Measurements from ENCODE around the gene TMEM38B.
"Not testable (repeated sequence)": the region's sequence is repeated elsewhere in the genome, so short reads cannot be mapped to it uniquely, and the experiment has no call there.

TMEM38B gene

DNA sequence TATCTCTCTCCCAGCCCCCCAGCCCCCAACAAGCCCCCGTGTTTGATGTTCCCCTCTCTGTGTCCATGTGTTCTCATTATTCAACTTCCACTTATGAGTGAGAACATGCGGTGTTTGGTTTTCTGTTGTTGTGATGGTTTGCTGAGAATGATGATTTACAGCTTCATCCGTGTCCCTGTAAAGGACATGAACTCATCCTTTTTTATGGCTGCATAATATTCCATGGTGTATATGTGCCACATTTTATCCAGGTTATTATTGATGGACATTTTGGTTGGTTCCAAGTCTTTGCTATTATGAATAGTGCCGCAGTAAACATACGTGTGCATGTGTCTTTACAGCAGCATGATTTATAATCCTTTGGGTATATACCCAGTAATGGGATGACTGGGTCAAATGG, 33.9 kb downstream of the TMEM38B start:
- not testable (repeated sequence) for DNase-seq

DNA sequence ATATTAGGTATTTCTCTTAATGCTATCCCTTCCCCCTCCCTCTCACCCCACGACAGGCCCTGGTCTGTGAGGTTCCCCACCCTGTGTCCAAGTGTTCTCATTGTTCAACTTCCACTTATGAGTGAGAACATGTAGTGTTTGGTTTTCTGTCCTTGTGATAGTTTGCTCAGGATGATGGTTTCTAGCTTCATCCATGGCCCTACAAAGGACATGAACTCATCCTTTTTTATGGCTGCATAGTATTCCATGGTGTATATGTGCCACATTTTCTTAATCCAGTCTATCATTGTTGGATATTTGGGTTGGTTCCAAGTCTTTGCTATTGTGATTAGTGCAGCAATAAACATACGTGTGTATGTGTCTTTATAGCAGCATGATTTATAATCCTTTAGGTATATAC, 37.1 kb downstream of the TMEM38B start:
- not testable (repeated sequence) for DNase-seq

DNA sequence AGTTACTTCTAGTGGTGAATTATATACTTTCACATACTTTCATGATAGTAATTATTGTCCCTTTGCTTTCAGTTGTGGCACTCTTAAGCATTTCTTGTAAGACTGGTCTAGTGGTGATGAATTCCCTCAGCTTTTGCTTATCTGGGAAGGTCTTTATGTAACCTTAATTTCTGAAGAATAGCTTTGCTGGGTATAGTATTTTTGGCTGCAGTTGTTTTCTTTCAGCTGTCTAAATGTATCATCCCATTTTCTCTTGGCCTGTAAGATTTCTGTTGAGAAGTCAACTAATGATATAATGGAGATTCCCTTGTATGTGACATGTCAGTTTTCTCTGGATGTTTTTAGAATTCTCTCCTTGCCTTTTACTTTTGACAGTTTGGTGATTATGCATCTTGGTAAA, 41.0 kb downstream of the TMEM38B start:
- no peak for DNase-seq

DNA sequence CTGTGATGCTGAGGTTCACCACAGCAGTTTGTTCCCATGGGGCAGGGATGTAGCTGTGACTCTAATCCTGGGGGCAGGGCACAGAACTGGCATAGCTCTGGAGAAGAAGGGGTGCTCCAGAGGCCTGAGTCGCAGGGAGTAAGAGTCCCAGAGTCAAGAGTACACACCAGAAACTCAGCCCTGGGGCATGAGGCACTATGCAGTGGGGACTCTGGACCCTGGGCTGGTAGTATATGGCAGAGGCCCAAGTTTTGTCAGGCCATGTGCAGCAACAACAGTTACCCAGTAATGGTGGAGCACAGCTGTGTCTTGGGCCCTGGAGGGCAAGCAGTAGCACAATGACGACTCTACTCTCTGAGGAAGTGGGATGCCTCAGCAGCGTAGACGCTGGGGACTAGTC, 42.9 kb downstream of the TMEM38B start:
- no peak for DNase-seq

DNA sequence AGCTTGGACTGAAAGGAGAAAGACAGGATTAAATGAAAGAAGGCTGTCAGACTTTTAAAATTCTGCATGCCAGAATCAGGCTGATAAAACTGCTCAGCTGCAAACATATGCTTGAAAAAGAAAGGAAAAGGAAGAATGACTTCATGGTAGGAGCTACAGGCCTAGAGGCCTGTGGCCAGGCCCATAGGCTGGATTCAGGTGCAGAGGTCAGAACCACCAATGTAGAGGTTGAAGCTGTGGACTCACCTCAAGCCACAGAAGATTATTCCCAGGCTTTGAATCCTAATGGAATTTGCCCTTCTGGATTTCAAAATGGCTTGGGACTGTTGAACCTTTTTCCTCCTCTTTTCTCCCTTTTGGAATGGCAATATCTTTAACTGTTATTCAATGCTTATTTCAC, 47.7 kb downstream of the TMEM38B start:
- DNase-seq = no peak

DNA sequence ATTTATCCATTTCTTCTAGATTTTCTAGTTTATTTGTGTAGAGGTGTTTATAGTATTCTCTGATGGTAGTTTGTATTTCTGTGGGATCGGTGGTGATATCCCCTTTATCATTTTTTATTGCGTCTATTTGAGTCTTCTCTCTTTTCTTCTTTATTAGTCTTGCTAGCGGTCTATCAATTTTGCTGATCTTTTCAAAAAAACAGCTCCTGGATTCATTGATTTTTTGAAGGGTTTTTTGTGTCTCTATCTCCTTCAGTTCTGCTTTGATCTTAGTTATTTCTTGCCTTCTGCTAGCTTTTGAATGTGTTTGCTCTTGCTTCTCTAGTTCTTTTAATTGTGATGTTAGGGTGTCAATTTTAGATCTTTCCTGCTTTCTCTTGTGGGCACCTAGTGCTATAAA, 53.0 kb downstream of the TMEM38B start:
- not testable (repeated sequence) for DNase-seq

DNA sequence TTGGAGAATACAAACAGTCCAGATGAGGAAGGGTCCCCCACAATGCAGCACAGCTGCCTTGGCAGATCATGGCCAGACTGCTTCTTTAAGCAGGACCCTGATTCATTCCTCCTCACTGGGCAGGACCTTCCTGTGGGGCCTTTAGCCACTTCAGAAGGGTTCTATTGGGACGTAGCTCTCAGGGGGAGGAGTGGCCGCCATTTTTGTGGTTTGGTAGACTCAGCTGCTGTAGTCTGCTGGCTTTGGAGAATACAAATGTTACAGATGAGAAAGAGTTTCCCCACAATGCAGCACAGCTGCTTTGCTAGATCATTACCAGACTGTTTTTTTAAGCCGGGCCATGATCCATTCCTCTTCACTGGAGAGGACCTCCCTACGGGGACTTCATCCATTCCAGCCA, 57.4 kb downstream of the TMEM38B start:
- DNase-seq = no peak

DNA sequence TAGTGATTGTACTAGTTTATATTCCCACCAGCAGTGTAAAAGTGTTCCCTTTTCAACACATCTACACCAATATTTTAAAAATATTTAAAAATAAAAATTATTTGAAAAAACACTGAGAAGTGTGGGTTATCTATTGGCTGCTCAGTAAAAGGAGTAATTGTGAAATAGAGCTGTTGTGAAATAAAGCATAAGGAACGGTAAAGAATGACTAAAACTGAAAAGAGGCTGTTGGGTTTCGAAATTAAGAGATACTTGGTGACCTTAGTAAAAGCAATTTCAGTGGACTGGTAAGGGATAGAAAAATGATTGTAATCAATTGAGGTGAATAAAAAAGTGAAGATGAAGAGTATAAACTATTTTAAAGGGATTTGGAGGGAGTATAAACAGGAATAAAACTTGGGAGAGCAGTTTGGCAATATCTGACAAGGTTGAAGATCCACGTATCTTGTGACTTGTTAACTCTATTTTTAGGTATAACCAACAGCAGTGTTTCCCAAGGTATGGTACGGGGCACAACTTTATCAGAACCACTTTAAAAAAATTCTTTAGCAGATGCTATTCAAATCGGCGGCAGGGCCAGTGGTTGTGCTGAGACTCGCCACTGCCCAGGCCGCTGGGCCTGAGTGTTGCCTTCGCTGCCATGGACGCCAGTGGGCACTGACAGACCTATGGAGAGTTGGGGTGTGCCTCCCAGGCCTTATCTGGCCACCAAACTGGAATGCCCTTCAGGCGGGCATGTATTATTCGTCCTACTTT, 63.3 kb downstream of the TMEM38B start:
- DNase-seq = no peak

DNA sequence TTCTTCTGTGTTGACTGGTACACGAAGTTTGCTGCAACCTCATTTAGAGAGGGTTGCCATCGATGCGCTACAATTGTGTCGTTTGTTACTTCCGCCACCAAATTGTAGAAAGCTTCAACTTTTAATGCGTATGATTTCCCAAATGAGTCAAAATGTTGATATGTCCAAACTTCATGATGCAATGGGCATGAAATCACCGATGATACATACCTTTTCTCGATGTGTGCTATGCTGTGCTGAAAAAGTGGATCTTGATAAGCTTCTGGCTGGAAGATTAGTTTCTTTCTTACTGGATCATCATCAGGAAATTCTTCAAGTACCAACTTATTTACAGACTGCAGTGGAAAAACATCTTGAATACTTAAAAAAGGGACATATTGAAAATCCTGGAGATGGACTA, 65.7 kb downstream of the TMEM38B start:
- no peak for DNase-seq

DNA sequence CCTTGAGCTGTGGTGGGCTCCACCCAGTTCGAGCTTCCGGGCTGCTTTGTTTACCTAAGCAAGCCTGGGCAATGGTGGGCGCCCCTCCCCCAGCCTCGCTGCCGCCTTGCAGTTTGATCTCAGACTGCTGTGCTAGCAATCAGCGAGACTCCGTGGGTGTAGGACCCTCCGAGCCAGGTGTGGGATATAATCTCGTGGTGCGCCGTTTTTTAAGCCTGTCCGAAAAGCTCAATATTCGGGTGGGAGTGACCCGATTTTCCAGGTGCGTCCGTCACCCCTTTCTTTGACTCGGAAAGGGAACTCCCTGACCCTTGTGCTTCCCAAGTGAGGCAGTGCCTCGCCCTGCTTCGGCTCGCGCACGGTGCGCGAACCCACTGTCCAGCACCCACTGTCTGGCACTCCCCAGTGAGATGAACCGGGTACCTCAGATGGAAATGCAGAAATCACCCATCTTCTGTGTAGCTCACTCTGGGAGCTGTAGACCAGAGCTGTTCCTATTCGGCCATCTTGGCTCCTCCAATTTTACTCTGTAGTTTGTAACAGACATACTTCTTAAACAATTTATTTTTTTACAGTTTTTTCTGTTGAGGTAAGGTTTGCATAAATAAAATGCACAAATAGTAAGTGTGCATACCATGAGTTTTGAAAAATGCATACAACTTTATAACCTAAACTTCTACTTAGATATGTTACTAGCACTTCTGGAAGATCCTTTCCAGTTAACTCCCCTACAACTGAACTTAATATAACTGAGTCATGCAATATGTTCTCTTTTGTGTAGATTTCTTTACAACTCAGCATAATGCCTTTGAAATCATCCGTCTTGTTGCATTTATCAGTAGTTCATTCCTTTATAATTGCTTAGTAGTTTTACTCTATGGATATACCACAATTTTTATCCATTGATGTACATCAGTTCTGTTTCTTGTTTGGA, 88.5 kb downstream of the TMEM38B start:
- not testable (repeated sequence) for DNase-seq

DNA sequence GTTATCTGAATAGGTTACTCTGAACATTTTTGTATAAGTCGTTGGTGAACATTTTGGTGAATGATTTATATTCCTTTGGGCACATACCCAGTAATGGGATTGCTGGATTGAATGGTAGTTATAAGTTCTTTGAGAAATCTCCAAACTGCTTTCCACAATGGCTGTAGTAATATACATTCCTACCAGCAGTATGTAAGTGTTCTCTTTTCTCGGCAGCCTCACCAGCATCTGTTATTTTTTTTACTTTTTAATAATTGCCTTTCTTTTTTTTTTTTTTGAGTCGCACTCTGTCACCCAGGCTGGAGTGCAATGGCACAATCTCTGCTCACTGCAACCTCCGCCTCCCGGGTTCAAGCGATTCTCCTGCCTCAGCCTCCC, 89.1 kb downstream of the TMEM38B start:
- not testable (repeated sequence) for DNase-seq

DNA sequence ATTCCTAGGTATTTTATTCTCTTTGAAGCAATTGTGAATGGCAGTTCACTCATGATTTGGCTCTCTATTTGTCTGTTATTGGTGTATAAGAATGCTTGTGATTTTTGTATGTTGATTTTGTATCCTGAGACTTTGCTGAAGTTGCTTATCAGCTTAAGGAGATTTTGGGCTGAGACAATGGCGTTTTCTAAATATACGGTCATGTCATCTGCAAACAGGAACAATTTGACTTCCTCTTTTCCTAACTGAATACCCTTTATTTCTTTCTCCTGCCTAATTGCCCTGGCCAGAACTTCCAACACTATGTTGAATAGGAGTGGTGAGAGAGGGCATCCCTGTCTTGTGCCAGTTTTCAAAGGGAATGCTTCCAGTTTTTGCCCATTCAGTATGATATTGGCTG, 92.5 kb downstream of the TMEM38B start:
- not testable (repeated sequence) for DNase-seq

DNA sequence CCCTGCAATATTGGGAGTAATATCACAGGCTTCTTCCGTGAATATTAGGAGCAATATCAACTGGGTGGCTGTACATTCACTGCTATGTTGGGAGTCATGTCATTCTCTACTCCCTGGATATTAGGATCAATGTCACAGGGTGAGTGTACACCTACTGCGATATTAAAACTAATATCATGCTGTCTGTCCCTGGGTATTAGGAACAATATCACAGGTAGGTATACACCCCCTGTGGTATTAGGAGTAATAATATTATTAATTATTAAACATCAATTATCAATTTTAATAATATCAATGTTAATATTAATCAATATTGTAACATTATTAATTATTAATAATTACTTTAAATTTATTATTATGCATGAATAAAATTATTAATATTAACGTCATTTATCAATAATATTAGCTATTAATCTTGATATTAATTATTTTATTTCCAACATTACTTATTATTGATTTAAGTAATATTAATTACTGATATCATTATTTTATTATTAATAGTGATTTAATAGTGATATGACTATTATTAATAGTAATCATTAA, 121.9 kb downstream of the TMEM38B start:
- DNase-seq = no peak

DNA sequence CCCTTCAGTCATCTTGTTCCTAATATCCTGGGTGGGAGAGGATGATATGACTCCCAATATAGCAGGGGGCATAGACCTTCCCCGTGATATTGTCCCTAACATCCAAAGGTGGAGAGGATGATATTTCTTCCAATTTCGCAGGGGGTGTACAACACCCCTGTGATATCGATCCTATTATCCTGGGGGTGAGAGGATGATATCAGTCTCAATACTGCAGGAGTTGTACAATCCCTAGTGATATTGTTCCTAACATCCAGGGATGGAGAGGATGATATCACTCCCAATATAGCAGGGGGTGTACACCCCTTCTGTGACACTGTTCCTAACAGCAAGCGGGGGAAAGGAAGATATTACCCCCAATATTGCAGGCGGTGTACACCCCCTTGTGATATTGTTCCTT, 122.6 kb downstream of the TMEM38B start:
- no peak for DNase-seq

DNA sequence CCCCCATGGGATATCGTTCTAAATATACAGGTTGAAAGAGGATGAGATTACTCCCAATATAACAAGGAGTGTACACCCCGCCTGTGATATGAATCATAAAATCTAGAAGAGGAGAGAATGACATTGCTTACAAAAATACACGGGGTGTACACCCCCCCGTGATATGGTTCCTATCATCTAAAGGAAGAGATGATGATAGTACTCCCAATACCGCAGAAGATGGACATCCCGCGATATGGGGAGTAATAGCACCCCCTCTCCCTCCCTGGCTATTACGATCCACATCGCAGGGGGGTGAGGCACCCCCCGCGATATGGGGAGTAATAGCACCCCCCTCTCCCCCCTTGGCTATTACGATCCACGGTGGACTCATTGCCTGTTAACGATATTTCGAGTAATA, 124.6 kb downstream of the TMEM38B start:
- DNase-seq = no peak

DNA sequence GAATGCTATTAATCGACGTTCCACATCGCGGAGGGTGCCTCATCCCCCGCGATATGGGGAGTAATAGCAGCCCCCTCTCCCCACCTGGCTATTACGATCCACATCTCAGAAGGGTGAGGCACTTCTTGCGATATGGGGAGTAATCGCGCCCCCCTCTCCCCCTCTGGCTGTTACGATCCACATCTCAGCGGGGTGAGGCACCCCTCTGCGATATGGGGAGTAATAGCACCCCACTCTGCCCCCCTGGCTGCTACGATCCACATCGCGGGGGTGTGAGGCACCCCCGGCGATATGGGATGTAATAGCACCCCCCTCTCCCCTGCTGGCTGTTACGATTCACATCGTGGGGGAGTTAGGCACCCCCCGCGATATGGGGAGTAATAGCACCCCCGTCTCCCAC, 128.5 kb downstream of the TMEM38B start:
- DNase-seq = no peak
